ENCODE results near the gene SEC61G. TPM values are rescaled to one million over a fixed set of nuclear protein-coding genes. Genes with fewer than 3 reads are reported as not detected.

Gene SEC61G
- polyA plus RNA-seq, 1 of the 3 experiments (the other 2 are of a cell fraction), result 229 TPM

DNA sequence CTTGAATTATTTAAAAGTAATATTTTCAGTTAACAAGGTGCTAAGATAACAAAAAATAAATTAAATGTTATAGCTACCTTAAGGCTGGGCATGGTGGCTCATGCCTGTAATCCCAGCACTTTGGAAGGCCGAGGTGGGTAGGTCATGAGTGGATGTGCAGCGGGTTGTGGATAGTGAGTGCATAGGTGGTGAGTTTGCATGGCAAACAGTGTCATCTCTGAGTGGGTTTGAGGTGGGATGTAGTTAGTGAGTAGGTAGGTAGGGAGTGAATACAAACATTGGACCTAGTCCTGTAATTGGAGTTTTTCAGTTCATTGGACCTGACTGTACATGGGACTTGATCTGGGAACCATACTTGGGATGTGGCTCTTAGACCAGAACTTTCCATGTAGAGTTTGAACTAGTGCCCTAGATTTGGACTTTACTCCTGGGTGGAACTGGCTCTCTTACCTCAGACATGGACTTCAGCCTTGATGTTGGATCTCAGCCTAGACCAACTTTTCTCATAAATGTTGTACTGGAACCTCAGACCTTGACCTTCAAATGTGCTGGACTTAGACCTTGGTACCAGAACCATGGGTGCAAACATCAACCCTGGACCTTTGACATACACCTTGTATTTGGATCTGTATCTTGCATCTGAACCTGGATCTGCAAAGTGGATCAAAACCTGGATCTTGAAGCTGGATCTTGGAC lies 47.0 kb downstream of the SEC61G start (continued):
- TF ChIP-seq, protein P1, sequence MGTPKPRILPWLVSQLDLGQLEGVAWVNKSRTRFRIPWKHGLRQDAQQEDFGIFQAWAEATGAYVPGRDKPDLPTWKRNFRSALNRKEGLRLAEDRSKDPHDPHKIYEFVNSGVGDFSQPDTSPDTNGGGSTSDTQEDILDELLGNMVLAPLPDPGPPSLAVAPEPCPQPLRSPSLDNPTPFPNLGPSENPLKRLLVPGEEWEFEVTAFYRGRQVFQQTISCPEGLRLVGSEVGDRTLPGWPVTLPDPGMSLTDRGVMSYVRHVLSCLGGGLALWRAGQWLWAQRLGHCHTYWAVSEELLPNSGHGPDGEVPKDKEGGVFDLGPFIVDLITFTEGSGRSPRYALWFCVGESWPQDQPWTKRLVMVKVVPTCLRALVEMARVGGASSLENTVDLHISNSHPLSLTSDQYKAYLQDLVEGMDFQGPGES (IDR thresholded peaks at IDR 0.05; ENCODE audit: low read depth, low read length), result no peak

DNA sequence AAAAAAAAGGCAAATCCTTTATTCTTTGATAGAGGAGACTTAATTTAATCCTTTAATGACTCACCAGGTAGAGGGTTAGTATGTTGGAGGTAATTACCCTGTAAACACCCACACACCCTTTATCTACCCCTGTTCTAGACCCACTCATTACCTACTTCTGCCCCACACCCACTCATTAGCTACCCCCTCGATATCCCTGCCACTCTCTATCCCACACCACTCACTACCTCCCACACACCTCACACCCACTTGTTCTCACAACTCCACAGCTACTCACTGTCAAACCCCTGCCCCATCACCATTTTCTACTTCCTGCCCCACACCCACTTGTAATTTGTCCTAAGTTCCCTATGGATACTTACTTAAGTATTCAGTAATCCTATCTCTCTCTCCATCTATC lies 49.7 kb downstream of the SEC61G start:
- ChIA-PET CTCF (no interaction called here), POLR2A (no interaction called here)
- 0% methylated on average over 1 of the region's 1 CpG for WGBS (ENCODE audit: low lambda C conversion rate)
- Histone ChIP-seq H3K79me2 (ENCODE audit: insufficient read depth) (no peaks in the 10 kb centered on the region), H2AFZ (ENCODE audit: low read depth) (no peak overlapping the region), H3F3A (replicated peaks; ENCODE audit: insufficient read depth) (no peaks in the 10 kb centered on the region), H3K27ac (ENCODE audit: low read depth in 2 of 2, low read length in 1 of 2) (no peak overlapping the region), H3K9me2 (no peaks in the 10 kb centered on the region), H3K4me1 (ENCODE audit: control insufficient read depth in 1 of 2, insufficient read depth in 2 of 2, low read depth in 1 of 2, low read length in 1 of 2) (no peaks in the 10 kb centered on the region), H3K9ac (no peak overlapping the region), H4K20me1 (ENCODE audit: insufficient read depth) (no peaks in the 10 kb centered on the region), H3K4me3 (ENCODE audit: low read depth in 2 of 2, low read length in 1 of 2) (no peak overlapping the region), H3K4me2 (no peak overlapping the region), H3K9me3 (no peaks in the 10 kb centered on the region), H3K36me3 (replicated peaks in 1 of 2; ENCODE audit: control insufficient read depth in 1 of 2, insufficient read depth in 2 of 2, low read length in 1 of 2) (no peaks in the 10 kb centered on the region), H3K27me3 (ENCODE audit: insufficient read depth) (no peaks in the 10 kb centered on the region)
- no peak for DNase-seq
- TF ChIP-seq EZH2phosphoT487 (IDR thresholded peaks at IDR 0.05; ENCODE audit: borderline replicate concordance, low read depth) (no peak), ELF1 (IDR thresholded peaks at IDR 0.05) (no peak), RCOR1 (IDR thresholded peaks at IDR 0.05; ENCODE audit: low read length) (no peak), TCF12 (IDR thresholded peaks at IDR 0.05) (no peak), RXRA (IDR thresholded peaks at IDR 0.05; ENCODE audit: borderline replicate concordance, low read depth) (no peak), NFIC (IDR thresholded peaks at IDR 0.05; ENCODE audit: borderline replicate concordance) (no peak), FOXJ3 (CRISPR knock-in tag; IDR thresholded peaks at IDR 0.05) (no peak), GABPA (IDR thresholded peaks at IDR 0.05; ENCODE audit: low read depth) (no peak), MXI1 (IDR thresholded peaks at IDR 0.05; ENCODE audit: low read depth, low read length) (no peak), MEF2A (IDR thresholded peaks at IDR 0.05; ENCODE audit: borderline replicate concordance, low read depth) (no peak)
- TF ChIP-seq, protein P2, sequence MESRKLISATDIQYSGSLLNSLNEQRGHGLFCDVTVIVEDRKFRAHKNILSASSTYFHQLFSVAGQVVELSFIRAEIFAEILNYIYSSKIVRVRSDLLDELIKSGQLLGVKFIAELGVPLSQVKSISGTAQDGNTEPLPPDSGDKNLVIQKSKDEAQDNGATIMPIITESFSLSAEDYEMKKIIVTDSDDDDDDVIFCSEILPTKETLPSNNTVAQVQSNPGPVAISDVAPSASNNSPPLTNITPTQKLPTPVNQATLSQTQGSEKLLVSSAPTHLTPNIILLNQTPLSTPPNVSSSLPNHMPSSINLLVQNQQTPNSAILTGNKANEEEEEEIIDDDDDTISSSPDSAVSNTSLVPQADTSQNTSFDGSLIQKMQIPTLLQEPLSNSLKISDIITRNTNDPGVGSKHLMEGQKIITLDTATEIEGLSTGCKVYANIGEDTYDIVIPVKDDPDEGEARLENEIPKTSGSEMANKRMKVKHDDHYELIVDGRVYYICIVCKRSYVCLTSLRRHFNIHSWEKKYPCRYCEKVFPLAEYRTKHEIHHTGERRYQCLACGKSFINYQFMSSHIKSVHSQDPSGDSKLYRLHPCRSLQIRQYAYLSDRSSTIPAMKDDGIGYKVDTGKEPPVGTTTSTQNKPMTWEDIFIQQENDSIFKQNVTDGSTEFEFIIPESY (IDR thresholded peaks at IDR 0.05; ENCODE audit: borderline replicate concordance, low read depth), result no peak
- TF ChIP-seq, protein P3, sequence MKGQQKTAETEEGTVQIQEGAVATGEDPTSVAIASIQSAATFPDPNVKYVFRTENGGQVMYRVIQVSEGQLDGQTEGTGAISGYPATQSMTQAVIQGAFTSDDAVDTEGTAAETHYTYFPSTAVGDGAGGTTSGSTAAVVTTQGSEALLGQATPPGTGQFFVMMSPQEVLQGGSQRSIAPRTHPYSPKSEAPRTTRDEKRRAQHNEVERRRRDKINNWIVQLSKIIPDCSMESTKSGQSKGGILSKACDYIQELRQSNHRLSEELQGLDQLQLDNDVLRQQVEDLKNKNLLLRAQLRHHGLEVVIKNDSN (IDR thresholded peaks at IDR 0.05; ENCODE audit: borderline replicate concordance, low read depth), result no peak
- TF ChIP-seq, protein P4, sequence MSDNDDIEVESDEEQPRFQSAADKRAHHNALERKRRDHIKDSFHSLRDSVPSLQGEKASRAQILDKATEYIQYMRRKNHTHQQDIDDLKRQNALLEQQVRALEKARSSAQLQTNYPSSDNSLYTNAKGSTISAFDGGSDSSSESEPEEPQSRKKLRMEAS (IDR thresholded peaks at IDR 0.05; ENCODE audit: low read depth), result no peak
- TF ChIP-seq, protein P5, sequence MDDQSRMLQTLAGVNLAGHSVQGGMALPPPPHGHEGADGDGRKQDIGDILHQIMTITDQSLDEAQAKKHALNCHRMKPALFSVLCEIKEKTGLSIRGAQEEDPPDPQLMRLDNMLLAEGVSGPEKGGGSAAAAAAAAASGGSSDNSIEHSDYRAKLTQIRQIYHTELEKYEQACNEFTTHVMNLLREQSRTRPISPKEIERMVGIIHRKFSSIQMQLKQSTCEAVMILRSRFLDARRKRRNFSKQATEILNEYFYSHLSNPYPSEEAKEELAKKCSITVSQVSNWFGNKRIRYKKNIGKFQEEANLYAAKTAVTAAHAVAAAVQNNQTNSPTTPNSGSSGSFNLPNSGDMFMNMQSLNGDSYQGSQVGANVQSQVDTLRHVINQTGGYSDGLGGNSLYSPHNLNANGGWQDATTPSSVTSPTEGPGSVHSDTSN (IDR thresholded peaks at IDR 0.05), result no peak
- TF ChIP-seq, protein P1 (IDR thresholded peaks at IDR 0.05; ENCODE audit: low read depth, low read length), result no peak
